Measurements from ENCODE around the gene SLC16A6.
"Not testable (repeated sequence)": the region's sequence is repeated elsewhere in the genome, so short reads cannot be mapped to it uniquely, and the experiment has no call there.

The SLC16A6 gene

DNA sequence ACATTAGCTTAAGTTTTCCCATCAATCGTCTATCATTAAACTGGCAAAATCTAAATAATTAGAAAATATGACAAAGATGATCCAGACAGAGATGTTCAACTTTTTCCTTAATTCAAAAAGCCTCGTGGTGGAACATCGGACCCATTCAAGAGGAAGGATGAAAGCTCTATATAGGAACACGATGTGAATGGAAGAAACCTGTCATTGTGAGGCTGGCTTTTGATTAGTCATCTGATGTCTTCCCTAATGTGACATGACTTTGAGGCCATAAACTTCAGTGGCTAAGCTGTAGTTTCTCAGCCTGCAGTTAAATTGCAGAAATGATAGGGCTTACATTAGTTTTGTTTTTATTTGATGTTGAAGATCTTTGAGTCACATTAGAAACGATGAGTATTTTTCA lies 42.0 kb downstream of the SLC16A6 start:
- DNase-seq (ENCODE audit: low read depth in 4 of 4, low spot score in 1 of 4): no peak

DNA sequence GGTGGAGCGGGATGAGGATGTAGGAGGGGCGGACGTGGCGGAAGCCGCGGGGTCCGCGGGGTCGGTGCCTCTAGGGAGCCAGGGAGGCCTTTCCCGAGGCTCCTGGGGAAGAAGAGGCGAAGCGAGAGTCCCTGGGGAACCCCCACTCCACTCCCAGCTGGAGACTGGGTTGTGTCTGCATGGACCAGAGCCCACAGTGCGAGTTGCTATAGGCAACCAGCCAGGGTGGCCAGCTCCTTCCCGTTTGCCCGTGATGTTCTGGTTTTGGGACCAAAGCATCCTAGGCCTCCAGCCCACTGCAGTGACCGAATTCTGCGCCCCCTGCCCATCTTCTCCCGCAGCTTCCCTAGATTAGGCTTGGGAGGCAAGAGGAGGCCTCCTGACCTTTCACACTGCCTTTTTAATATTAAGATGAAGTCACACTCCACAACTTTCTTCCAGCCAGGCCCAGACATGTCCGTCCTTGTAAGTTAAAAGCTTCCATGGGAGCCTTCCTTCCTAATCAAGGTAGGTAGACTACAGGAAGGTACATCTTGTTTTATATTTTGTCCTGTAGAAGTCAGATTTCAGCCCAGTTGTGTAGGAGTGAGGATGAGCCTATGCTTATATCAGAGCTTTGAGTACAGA lies 42.6 kb downstream of the SLC16A6 start:
- peak in 1 of 4 experiments; percentile 50 for DNase-seq (ENCODE audit: low read depth in 4 of 4, low spot score in 1 of 4)

DNA sequence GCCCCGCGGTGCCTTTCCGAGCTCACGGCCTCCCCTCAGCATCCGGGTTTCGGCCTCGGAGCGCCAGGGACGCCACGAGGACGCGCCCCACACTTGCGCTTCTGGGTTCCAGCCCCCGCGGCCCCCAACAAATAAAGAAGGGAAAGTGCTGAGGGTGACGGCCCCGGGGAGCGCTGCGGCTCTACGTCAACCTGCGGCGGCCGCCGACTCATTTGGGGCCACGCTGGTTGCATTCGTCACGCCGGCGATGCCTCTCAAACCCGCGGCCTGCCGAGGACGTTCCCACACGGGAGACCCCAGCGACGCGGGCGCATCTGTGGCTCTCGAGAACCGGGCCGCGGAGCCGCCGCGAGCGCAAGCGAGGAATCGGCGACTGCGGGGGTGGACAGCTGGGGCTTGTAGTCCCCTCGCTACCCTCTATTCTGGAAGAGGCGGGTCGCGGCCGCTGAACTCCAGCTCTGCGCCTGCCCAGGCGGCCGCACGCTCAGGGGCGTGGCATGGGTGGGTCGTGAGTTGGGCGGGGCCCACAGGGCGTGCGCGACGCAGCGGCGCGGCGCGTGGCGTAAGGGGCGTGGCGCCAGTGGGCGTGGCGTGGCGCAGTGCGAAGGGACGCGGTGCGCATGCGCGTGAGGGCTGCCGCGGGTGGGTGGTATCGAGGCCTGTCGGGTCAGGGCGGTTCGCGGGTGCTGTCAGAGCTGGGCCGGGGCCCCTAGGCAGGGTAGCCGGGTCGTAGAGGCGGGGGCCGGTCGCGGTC lies 43.3 kb downstream of the SLC16A6 start, which contains the start of gene AMZ2:
TSS of gene AMZ2 (plus strand) at position 599 of the 754 bp plus-strand sequence. CDS start 2,145 bp downstream, outside the sequence.
- DNase-seq (ENCODE audit: low read depth in 4 of 4, low spot score in 1 of 4): peak; percentile 93 to 98 (median 96)

DNA sequence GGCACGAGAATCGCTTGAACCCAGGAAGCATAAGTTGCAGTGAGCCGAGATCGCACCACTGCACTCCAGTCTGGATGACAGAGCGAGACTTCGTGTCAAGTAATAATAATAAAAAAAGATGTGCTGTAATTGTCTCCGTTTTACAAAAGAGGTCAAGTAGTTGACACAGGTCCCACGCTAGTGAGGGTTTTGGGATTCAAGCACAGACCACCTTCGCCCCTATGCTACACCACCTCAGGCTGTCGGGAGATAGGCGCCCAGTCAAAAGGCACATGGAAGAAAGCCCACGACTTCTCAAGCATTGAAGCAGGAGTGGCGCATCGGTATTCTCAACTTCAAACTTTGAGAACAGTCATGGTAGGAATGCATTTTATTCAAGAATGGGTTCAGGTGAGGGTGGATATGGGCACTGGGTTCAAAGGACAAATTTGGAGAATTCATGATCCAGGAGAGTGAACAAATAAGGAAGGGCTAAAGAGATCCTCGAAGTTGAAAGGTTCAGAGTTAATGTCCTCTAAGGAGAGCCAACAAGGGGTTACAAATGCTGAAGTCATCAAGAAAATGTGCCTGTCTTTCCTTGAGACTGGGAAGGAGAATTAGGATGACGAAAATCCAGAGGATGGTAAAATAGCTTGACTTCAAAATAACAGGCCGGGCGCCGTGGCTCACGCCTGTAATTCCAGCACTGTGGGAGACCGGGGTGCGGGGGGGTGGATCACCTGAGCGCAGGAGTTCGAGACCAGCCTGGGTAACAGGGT lies 44.5 kb downstream of the SLC16A6 start:
- no peak for DNase-seq (ENCODE audit: low read depth in 4 of 4, low spot score in 1 of 4)

DNA sequence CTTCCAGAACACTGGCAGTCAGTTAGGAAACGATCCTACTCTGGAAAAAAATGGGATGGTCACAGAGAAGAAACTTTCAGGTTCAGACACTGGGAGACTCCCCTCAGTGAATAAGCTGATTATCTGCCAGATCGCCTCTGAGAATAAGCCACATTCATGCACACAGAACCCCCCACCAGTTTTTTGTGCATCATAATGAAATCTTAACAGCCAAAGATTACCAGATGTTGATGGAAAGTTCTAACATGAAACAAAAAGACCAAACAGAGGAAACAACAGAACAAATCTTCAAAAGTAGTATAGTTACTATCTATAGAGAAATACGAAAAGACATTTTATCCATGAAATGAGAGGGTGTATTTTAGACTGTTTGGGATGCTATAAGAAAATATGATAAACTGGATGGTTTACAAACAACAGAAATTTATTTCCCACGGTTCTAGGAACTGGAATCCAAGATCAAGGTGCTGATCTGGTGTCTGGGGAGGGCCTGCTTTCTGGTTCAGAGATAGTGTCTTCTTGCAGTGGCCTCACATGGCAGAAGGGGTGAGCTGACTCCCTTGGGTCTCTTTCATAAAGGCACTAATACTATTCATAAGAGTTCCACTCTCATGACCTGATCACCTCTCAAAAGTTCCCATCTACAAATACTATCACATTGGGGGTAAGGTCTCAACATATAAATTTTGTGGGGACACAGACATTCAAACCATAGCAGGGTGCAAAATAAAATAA lies 51.1 kb downstream of the SLC16A6 start:
- no peak for DNase-seq (ENCODE audit: low read depth in 4 of 4, low spot score in 1 of 4)

DNA sequence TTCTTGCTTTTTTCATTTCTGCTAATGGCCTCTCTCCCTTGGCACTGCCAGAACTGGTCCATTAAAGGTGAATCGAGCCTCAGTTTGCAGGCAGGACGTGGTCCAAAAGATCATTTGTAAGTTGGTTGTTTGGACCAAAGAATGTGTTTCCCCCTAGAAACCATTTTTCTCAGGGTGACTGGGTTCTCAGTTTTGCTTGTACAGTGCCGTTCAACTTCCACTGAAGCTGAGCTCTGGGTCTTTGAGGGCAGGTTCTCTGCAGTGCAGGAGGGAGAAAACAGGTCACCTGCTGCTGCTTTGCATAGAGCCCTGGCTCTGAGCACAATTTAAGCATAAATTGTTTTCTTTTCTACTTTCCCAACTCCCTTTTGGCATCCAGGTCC lies 52.1 kb downstream of the SLC16A6 start:
- DNase-seq (ENCODE audit: low read depth in 4 of 4, low spot score in 1 of 4): no peak

DNA sequence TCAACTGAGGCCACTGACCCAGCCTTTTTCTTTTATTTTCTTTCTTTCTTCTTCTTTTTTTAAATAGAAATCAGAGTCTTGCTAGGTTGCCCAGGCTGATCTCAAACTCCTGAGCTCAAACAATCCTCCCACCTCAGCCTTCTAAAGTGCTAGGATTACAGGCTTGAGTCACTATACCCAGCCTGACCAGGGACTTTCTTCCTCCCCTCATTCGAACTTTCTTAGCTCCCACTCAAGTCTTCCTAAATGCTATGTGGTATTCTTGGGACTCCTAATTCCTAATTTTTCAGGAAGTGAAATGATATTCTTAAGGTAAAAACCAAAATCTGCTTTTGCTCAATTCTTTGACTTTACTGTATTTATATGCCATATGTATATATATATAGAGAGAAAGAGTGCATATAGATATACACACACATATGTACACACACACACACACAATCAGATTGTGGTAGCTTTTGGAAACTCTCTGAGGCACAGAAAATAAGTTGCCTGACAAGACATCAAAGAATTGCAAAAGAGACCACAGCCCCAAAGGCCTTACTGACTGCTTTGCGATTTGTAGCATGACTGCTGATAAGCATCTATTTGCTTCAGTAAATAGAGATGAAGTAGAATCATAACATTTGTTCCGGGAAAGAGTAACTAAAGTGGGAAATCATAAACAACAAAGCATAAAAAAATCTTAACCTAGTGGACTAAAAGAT lies 52.6 kb downstream of the SLC16A6 start:
- DNase-seq (ENCODE audit: low read depth in 4 of 4, low spot score in 1 of 4): no peak

DNA sequence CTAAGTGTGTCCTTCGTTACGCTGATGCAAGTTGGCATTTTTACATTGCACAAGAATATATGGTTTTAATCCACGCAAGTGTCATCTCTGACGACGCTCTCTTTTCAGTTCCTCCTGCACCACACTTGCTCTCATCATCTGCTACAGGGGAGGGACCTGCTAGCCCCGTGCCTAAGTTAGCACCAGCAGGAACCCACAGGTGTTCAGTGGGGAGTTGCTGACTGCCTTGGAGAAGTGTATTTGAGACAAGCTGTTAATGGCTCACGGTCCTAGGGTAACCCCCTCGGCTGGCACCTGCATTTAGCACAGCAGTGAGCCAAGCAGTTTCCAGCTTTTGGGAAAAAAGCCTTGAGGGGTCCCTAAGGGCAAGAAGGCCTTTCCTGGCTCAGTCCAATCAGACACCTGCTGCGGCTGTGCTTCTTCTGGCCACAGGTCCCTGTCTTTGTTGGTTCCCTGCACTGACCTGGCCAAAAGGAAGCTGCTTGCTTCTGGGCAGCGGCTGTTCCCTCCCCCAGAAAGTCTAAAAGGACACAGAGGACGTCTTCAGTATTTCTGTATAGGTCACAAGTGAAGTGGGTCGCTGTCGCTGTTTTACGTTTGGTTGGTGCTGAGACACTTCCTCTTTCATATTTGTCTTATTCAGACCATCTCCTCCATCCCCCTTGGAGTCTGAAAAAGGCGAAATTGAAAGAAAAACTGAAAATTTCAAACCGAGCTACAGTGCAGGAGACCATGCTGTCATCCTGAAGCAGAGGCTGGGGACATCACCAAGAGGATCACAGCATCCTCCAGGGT lies 53.4 kb downstream of the SLC16A6 start:
- DNase-seq (ENCODE audit: low read depth in 4 of 4, low spot score in 1 of 4): peak in 1 of 4 experiments; percentile 25

DNA sequence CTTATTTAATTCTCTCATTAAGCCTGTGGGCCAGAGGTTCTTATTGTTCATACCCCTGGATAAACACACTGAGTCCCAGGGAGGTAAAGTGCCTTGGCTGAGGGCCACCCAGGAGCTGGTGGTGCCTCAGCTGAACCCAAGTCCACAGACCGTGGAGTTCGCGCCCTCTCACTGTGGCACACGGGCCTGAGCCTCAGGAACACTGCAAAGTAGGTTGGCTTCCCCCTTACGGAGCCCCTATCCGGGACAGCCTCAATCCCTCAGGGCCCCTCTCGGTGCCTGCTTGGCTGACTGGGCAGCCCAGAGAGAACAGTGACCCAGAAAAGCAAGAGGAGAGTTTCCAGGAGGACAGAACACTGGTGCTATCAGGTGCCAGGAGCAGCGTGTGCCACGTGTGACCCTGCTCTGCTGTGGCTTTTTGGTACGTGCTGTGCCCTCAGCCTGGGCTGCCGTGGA lies 55.6 kb downstream of the SLC16A6 start:
- DNase-seq (ENCODE audit: low read depth in 4 of 4, low spot score in 1 of 4): not testable (repeated sequence)

DNA sequence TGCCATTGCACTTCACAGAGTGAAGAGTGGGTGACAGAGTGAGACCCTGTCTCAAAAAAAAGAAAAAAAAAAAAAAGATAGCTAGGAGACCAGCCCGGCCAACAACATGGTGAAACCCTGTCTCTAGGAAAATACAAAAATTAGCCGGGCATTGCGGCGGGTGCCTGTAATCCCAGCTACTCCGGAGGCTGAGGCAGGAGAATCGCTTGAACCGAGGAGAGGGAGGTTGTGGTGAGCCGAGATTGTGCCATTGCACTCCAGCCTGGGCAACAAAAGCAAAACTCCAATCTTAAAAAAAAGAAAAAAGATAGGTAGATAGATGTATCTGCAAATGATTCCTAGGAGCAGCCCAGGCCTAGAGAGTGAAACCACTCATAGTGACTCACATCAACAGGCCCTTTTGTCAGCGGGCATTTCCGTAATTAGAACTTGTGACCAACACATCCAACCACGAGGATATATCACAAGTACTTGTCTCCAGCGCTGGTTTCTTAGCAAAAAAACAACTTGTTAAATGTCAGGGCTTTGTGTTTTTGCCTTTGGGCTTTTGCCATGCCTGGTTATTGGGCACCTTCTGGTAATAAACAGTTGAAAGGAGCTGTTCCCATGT lies 56.1 kb downstream of the SLC16A6 start:
- not testable (repeated sequence) for DNase-seq (ENCODE audit: low read depth in 4 of 4, low spot score in 1 of 4)

DNA sequence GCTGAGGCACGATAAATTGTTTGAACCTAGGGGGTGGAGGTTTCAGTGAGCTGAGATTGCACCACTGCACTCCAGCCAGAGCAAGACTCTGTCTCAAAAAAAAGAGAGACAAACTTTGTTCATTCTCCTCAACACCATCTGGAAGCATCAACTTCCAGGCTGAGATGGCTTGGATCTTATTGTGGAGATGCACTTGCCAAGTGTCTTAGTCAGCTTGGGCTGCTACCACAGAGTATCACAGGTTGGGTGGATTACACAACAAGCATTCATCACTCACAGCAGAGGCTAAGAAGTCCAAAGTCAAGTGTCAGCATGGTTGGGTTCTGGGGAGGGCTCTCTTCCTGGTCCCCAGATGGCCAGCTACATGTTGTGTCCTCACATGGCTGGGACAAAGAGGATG lies 58.2 kb downstream of the SLC16A6 start:
- DNase-seq (ENCODE audit: low read depth in 4 of 4, low spot score in 1 of 4): not testable (repeated sequence)

DNA sequence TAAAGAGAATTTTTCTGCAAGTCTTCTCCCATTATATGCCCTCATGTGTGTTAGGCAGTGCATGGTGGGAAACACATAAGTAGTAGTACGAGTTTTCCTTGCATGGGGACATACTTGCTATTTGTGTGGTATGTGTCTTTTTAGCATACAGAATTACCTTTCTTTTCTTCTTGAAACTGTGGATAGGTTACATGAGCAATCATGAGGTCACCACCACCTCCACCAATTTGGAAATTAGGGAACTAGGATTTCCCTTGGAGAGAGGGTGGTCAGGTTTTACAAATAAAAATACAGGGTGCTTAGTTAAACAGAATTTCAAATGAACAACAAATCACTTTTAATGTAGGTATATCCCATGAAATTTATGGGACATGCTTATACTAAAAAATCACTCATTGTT lies 59.4 kb downstream of the SLC16A6 start:
- no peak for DNase-seq (ENCODE audit: low read depth in 4 of 4, low spot score in 1 of 4)

DNA sequence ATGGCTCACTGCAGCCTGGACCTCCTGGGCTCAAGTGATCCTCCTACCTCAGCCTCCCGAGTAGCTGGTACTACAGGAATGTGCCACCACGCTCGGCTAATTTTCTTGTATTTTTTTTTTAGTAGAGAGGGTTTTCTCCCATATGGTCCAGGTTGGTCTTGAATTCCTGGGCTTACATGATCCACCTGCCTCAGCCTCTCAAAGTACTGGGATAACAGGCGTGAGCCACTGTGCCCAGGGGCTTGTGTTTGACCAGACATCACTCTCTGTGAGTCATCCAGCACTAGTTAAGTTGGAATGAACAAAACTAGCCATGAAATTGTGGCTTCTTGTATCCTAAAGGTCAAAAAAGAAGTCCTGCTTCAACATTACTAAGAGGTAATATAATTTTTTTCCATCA lies 59.8 kb downstream of the SLC16A6 start:
- DNase-seq (ENCODE audit: low read depth in 4 of 4, low spot score in 1 of 4): not testable (repeated sequence)

DNA sequence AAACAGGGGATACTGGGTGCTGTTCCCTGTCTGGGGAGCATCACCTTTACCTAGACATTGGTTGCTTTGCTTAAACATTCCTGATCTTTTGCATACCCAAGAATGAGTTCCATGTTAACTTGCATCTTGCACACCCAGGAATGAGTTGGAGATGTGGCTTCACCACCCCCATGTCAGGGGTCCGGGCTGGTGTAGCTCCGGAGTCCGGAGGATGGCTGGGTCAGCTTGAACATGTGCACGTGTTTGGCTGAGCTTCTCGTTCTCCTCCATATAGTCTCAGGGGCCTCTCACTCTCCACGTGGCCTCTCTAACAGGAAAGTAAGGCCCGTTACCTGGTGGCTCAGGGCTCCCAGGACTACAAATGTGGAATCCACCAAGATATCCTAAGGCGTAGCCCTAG lies 61.3 kb downstream of the SLC16A6 start:
- no peak for DNase-seq (ENCODE audit: low read depth in 4 of 4, low spot score in 1 of 4)

DNA sequence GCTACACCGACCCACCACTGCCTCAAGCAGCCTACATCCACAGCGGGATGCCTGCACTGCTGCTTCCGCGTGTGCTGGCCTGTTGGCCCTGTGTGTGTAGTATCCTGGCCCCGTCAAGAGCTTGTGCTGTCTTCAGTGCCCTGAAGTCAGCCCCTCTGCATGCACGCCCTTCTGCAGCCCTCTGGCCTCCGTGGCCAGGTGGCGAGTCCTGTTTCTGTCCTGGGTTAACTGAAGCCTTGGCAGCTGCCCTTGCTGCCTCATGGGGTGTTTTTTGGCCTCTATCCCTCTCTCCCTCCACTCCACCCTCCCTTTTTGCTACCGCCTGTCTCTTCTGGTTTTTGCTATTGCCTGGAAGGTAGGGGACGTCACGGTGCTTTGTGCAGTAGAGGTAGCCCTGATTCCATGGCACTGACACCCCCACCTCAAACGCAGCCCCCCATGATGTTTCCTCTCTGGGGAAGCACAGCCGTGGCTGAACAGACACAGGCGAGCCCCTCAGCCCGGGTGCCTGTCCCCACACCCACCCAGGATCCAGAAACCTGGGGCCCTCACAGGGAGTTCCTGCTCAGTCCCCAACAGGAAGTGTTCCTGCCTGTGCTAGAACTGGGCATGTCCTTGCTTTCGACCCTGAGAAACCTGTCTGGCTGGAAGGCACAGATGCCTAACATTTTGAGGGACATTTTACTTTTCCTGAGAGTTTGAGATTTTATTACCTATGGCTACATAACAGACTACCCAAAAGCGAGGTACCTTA lies 61.9 kb downstream of the SLC16A6 start:
- DNase-seq (ENCODE audit: low read depth in 4 of 4, low spot score in 1 of 4): no peak

DNA sequence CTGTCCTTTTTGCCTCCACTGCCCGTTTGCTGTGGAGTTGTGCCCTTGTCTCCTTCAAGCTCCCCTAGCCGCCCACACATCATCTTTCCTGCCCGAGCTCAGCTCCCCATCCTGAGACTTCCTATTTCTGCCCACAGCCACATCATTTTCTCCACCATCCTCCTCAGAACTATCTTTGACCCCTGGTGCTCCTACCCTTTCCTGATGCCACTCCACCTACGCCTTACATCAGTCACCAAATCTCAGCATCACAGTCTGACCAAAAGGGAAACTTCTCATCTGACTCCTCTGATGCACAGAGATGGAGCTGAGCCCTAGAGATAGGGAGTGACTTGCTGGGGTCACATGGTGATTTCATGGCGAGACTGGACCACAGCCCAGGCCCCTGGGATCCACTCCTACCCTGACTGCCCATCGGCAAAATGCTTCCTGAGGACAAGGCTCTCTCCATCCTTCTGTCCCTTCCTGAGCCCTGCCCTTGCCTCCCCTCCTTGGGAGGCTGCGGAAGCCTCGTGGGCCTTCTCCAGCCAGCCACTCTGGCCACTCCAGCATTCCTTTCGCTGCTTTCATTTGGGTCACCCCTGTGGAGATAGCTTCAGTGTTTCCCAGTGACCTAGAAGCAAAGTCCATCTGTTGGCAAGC lies 62.8 kb downstream of the SLC16A6 start:
- DNase-seq (ENCODE audit: low read depth in 4 of 4, low spot score in 1 of 4): not testable (repeated sequence)

DNA sequence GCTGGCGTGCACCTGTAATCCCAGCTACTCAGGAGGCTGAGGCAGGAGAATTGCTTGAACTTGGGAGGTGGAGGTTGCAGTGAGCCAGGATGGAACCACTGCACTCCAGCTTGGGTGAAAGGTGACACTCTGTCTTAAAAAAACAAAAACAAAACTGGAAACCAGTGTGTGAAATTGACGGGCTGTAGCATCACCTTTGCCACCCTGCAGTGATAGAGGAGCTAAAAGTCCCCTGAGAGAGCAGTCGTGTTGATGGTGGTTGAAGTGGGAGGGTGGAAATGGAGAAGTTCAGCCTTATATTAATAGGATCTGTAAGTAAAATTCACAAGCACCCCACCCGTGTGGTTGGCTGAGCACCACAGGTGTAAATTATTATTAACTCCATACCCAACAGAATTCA lies 65.9 kb downstream of the SLC16A6 start:
- not testable (repeated sequence) for DNase-seq (ENCODE audit: low read depth in 4 of 4, low spot score in 1 of 4)

DNA sequence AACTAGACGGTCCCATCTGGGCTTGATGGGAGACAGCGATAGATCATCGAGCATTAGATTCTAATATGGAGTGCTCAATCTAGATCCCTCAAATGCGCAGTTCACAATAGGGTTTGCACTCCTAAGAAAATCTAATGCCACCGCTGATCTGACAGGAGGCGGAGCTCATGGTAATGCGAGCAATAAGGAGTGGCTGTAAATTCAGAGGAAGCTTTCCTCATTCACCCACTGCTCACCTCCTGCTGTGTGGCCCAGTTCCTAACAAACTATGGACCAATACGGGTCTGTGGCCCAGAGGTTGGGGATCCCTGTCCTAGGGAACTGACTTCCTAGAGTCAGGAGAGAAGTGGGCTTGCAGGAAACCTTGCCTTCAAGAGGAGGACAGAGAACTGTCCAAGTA lies 68.3 kb downstream of the SLC16A6 start:
- no peak for DNase-seq (ENCODE audit: low read depth in 4 of 4, low spot score in 1 of 4)

Data from stimulated activated CD4-positive, alpha-beta T cell treated with anti-CD3 and anti-CD28 coated beads, Interleukin-1b, Interleukin-23, amount 100 ng/mL, for 24 hours (primary cell).